Endothelial cell of umbilical vein (primary cell): Measurements from ENCODE around the gene HCFC2.

Experiments
- CTCF ChIP-seq, 2 donors: IDR thresholded peaks; 1 replicate in 1 of 2; 2 replicates in 1 of 2; pipeline ENCODE4 v1.5.1; 2011; ENCODE audit warnings: low read length in 2 of 2, mild to moderate bottlenecking in 2 of 2, moderate library complexity in 2 of 2, control low read depth in 1 of 2, inconsistent platforms in 1 of 2, low read depth in 1 of 2; ENCODE audit not compliant: insufficient read depth in 1 of 2; ENCODE audit errors: extremely low read depth in 1 of 2
- JUN ChIP-seq: IDR thresholded peaks from 2 replicates; pipeline ENCODE4 v1.6.1; 2011; ENCODE audit warnings: borderline replicate concordance, low read depth; ENCODE audit not compliant: insufficient read length, insufficient read depth

GRCh38 chr12:104044158-104044557 lies 20.2 kb upstream of the HCFC2 start:
- no peak for TF ChIP-seq CTCF (IDR thresholded peaks at IDR 0.05; ENCODE audit: extremely low read depth in 1 of 2, insufficient read depth in 1 of 2, low read depth in 1 of 2, low read length in 2 of 2)
- no peak for TF ChIP-seq JUN
